HL-60/S4 treated with phorbol 12-myristate 13-acetate at 8.2 ng/mL for 4 days and 3 days (cell line): ENCODE data around the gene RAP1GAP.

Experiments used
- in situ Hi-C: fragments of 300-500 bp; cut with MboI; formaldehyde crosslinking; loops from 2 replicates; pipeline ENCODE4 v1.15.0; 2022; ENCODE audit warnings: low sequenced_read_pairs

The RAP1GAP gene

DNA sequence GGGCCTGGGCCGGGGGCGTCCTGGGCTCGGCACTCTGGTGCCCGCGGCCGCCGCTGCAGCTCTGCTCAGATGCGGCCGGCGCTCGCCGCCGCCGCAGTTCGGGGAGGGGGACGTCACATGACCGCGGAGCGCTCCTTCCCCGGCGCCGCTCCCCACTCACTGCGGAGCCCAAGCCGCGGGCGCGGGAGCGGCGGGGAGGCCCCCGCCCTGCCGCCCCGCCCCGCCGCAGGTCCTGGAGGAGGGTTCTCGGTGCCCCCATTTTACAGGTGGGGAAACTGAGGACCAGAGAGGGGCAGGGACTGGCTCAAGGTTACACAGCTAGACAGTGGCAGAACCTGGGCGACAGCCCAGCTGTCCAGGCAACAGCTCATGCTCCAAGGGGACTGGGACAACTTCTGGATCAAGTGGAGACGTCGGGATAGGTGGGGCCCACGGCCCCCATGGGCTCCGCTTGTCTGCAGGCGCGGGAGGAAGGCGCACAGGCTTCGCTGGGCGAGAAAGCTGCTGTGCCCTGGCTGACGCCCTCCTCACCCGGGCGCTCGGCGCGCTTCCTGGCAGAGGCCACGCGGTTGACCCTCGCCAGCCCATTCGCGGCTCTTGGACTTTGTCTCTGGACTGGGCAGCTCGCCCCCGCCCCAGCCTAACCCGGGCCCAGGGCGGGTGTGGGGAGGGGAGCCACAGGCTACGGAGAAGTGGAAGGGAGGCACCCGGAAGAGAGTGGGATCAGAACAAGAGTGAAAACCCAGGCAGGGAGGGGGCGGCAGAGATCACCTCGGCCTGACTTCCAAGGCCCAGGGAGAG, at the start of gene RAP1GAP:
Gene RAP1GAP, minus strand, starts transcription at position 100 of the 801 bp plus-strand sequence. CDS start 49,325 bp downstream, outside the sequence.
- in situ Hi-C loops, result no loop called here

DNA sequence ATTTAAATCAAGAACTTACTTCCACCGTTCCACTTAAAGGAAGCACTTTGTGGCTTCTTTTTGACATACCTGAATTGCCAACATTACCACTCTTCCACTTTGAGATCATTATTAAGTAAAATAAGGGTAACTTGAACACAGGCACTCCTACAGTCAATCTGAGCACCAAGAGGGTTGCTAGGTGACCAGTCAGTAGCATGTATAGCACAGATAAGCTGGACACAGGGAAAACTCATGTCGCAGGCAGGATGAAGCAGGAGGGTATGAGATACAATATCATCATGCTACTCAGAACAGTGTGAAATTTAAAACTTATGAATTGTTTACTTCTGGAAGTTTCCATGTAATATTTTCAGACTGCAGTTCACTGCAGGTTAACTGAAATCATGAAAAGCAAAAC, 47.0 kb upstream of the RAP1GAP start:
- in situ Hi-C loops, result no loop called here

DNA sequence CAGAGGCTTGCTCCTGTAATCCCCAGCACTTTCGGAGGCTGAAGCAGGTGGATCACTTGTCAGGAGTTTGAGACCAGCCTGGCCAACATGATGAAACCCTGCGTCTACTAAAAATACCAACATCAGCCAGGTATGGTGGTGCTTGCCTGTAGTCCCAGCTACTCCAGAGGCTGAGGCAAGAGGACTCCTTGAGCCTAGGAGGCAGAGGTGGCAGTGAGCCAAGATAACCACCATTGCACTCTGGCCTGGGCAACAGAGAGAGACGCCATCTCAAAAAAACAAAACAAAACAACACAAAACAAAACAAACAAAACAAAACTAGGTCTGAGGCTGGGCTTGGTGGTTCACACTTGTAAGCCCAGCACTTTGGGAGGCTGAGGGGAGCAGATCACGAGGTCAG, 38.7 kb upstream of the RAP1GAP start:
- in situ Hi-C loops, result no loop called here

DNA sequence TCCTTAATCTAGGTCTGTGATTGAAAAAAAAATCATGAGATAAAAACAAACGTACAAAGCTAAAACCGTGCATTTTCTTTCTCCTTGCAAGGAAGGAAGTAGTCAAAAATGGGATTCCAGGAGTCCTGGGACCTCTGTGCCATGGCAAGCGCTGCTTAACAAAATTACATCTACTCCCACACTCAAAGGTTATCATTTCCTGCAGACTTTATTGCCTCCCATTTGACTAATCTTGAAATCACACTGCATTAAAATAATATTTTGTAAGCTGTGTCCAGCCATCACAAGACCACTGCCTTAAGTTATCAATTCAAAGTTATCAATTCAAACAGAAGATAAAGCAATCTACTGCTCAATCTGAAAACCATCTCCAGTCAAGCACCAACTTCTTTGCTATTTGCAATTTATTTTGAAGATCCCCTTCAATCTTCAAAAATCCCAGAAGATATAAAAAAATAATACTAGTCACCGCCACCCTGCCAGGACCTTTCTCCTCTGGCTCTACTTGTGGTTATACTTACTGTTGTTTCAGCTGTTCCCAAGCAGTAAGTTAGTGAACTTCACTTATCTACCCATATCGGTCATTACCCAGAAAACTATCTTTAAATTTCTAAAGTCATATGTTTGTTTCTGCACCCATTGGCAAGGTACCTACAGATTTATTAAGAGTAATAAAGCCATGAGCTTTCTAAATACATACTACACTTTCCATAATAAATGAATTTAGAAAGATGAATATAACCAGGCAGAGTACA, 38.1 kb upstream of the RAP1GAP start:
- in situ Hi-C loops, result no loop called here

DNA sequence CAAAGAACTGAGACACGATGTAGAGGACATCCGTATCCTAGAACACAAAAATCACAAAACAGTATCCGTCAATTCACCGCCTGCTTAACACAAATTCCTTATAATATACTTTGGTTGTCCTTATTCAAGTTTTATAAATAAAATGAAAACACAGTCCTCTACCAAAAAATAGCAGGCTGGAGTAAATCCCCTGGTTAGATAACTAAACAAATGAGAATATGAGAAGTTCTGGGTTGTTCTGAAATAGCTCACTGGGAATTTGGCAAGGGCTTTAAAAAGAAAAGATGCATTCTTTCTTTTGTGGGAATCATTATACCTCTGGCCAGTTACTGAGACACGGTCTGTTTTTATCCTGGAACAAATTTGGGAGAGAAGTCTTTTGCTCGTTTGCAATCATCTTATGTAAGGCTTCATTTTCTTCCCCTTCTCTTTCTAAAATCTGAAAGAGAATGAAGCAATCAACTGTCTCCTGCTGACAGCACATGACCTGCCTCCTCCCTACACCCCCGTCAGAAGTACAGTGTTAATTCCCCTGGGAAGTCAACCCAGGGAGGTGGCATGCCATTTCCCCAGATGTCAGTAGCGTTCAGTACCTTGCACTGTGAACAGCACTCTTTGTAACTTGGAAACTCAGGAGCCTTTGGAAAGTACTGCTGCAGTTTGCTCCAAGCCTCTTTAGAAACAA, 37.1 kb upstream of the RAP1GAP start:
- in situ Hi-C loops, result no loop called here

DNA sequence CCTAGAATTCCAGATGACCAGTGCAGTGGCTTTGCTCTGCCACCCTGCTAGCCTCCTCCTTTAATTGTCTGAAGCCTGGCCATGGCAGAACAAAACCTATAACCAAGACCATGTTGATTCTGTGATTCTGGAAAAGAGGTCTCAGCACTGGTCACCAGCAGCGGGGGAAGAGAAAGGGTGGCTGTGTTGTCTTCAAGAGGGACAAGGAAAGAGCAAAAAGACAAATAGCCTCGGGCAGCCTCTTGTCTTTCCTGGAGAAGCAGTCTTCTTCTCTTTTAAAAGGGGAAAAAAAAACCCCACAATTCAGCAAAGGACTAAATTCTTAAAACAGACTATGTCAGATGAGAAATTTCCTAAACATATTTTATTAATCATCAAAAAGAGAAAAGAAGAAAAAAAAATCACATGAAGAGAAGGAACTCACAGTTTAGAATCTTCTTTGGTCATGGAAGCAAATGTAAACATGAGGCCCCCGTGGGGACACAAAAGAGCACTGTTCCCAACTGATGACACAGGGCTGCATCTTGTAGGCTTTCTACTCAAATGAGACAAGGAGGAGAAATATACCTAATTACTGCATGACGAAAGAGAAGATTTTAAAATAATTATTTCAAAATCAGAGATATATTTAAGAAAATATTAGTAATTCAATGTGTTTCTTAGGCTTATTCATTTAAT, 36.3 kb upstream of the RAP1GAP start:
- in situ Hi-C loops, result no loop called here

DNA sequence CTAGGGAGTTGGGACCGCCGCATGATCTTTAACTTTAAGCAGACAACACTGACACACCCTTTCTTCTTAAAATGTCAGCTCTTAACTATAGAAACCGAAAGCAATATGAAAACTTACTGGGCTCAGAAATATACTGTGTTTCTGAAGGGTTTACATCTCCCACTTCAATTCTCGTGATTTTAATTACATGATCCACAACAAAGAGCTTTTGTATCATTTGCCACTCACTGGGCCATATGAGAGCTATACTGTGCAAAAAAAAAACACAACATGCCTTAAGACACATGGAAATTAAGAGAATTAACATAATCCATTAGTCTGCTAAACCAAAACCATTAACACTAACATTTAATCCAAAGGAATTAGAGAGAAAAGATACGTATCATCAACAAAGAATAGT, 35.0 kb upstream of the RAP1GAP start:
- in situ Hi-C loops, result no loop called here

DNA sequence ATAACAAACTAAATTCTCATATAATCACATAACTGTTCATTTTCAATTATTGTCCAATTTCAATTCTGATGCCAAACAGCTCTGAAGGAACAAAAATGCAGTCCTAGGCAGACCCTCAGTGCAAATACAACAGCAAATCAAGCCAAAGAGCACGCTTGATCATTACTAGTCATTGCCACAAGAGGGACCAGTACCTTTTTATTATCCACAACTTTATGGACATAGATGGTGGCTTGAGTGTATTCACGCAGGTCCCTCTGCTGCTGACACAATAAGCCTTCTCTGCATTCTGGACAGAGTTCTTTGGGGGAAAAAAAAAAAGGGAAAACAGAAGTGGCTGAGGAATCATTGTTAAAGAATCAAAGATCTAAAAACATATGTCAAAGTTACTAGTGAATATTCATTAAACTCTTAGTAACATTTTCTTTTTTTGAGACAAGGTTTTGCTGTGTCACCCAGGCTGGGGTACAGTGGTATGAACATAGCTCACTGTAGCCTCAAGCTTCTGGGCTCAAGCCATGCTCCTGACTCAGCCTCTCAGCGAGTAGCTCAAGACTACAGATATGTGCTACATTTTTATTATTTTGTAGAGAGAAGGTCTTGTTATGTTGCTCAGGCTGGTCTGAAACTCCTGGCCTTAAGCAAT, 34.3 kb upstream of the RAP1GAP start:
- in situ Hi-C loops, result no loop called here

- in situ Hi-C loops, result no loop called here
Observed at GRCh38 chr1:21702780-21703179, 33.6 kb upstream of the RAP1GAP start.

GRCh38 chr1:21701401-21701800, 32.2 kb upstream of the RAP1GAP start:
- in situ Hi-C loops, result no loop called here

GRCh38 chr1:21700094-21700493, 30.9 kb upstream of the RAP1GAP start:
- in situ Hi-C loops, result no loop called here

DNA sequence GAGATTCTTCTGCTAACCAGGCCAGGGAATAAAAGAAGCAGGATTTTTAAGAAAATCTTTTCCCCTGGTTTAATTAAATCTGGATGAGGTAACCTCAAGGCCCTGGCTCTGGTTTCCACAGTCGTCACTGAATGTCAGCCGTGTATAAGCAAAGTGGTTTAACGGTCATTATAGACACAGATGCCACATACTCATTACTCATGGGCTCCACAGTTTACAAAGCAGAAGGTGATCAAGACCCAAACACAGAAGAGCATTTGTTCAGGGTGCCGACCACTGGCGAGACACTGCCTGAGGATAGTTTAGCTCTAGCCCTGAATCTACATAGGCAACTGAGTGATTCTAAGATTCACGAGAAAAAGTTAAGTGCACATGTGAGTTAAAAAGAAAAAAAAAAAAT, 27.8 kb upstream of the RAP1GAP start:
- in situ Hi-C loops, result no loop called here

GRCh38 chr1:21693732-21694131, 24.6 kb upstream of the RAP1GAP start:
- in situ Hi-C loops, result no loop called here

GRCh38 chr1:21691739-21692138, 22.6 kb upstream of the RAP1GAP start:
- in situ Hi-C loops, result no loop called here

- in situ Hi-C loops, result no loop called here
Observed at GRCh38 chr1:21689661-21690372, 20.7 kb upstream of the RAP1GAP start.

GRCh38 chr1:21687081-21687529, 17.9 kb upstream of the RAP1GAP start:
- in situ Hi-C loops, result no loop called here

DNA sequence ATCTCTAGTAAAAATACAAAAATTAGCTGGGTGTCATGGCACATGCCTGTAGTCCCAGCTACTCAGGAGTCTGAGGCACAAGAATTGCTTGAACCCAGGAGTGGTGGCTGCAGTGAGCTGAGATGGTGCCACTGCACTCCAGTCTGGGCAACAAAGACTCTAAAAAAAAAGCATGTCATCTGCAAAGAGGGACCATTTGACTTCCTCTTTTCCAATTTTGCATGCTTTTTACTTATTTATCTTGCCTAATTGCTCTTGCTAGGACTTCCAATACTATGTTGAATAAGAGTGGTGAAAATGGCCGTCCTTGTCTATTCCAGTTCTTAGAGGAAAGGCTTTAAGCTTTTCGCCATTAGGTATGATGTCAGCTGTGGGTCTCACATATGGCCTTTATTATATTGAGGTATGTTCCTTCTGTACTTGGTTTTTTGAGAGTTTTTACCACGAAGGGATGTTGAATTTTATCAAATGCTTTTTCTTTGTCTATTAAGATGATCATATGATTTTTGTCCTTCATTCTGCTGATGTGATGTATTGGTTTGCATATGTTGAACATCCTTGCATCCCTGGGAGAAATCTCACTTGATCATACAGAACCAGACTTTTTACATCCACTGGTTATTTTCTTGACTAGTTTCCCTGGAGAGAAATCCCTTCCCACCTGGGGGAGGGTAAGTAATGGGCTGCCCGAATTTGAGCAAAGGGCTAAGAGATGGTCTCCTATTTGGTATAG, 17.0 kb upstream of the RAP1GAP start:
- in situ Hi-C loops, result no loop called here

DNA sequence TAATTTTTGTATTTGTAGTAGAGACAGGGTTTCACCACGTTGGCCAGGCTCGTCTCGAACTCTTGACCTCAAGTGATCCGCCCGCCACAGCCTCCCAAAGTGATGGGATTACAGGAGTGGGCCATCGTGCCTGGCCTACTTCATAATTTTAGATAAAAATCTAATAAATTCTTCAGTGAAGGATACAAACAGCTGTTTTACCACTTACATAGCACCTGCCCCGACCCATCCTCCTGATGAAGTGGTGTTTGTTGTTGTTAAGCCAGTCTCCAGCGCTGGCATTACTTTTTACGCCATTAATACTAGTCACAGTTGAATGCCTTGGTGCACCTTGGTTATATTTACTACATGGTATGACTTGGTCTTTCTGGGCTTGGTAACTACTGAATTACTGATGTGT, 12.3 kb upstream of the RAP1GAP start:
- in situ Hi-C loops, result no loop called here

GRCh38 chr1:21680918-21681317, 11.8 kb upstream of the RAP1GAP start:
- in situ Hi-C loops, result no loop called here
